NCI-H146 treated with DMSO at 0.1 percent for 48 hours (cell line): ENCODE data around the gene PTHLH.

Experiments used
- DNase-seq: peaks from one replicate; lab custom pipeline; 2025; ENCODE audit not compliant: unreplicated experiment; lab: John Stamatoyannopoulos, UW

PTHLH gene

GRCh38 chr12:27972721-27973120, at the start of gene PTHLH:
PTHLH (minus strand) TSS chr12:27972733; CDS start chr12:27969494, 3,239 bp downstream.
- no peak for DNase-seq

DNA sequence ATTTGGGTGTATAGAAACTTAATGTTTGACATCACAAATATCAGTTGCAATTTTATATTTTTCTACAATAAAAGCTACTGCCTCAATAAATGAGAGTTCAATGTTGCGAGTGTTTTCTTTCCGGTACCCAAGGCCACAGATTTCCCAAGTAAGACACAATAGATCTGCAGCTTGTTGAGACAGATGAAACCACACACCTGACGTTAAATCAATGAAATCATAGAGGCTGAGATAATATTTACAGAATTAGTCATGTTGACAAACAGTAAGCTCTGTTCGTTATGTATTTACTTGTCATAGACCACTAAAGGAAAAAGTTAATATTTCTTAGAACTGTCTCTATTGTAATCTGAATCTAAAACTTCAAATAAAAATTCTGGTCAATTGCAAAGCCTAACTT, 49.2 kb upstream of the PTHLH start:
- no peak for DNase-seq

DNA sequence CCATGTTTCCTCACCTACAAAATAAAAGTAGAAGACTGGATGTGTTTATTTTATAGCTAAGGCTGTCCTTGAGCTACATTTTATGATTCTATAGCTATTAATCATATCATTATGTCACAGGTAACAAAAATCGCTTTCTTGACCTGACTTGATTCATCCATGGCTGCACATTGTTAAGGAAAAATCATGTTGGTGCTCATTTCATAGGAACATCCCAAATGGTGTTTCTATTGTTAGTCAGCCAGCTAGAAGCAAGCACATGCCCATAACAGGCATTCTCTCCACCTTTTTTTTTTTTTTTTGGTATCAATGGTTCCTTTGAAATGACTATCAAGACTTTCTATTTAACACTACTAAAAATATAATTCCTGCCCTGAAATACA, 45.3 kb upstream of the PTHLH start:
- DNase-seq = no peak

DNA sequence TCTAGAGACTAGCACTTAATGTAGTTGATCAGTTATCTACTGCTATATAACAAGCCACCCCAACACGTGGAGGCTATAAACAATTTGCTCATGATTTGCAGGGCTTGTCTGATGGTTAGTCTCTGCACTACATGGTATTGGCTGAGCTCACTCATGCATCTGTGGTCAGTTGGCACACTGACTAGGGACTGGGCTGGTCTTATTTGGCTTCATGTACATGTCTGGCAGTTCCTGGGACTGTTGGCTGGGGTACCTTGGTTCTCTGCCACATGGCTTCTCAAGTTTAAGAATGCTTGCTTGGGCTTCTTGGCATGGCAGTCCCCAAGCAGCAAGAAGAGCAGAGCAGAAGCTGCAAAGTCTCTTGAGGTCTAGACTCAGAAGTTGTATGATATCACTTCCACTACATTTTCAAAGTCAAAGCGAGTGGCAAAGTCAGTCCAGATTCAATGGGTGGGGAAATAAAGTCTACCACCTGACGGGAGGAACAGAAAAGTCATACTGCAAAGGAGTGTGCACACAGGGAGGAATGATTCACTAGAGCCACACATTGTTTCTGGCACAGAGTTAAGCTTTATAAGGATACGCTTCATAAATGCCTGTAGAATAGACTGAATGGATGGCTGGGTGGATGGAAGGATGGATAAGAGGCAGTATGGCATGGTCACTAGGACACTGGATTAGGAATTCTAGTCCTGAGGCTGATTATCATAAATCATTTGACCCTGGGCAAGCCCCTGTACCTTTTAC, 44.8 kb upstream of the PTHLH start:
- no peak for DNase-seq

DNA sequence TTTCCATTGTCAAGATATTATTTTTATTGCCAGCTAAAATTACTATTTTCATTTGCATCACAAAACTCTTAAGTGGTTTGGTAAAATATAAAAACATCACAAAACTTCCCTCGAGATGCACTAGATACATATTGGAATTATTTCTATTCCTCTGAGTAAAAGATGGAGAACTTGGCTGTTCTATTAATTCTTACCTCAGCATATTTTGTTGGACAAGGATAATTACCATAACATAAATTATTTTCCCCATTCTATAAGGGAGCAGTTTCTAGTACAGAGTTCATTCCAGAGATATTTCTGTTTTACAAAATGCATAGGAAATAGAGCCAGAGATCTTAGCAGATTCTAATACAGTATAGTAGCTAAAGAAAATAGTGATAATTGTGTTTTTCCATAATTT, 42.6 kb upstream of the PTHLH start:
- DNase-seq = no peak

DNA sequence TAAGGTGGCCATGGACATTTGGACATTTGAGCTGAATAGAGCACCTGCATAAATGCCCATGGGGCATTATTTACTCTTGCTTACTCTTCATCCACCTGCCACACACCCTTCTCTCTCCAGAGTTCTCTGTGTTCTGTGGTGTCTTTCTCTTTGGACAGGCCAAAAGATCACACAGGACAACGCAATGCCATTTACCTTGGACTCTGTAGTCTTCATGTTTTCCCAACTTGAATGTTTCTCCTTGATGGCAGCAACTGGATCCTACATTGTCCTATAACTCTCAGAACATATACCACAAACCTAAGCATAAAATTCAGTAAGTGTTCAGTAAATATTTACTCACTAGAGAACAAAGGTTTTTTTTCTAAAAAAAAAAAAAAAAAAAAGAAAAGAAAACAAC, 41.7 kb upstream of the PTHLH start:
- no peak for DNase-seq

- DNase-seq = no peak
Observed at GRCh38 chr12:28012333-28012918, 39.9 kb upstream of the PTHLH start.

DNA sequence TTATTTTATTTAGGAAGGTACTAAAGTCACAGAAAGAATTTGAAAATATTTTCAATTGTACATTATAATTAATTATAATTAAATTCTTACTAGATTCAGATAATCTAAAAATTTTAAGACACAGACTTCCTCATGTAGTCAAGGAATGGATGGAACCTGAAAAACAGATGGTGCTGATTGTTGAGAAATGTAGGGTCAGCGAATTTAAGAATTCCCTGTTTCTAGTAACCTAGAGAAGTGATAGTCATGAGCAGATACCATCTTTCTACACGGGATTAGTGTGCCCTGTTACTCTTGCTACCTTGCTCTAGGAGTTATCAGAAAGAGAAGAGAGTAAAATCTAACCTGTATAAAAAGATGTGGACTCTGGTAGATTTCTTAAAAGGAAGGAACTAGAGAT, 37.5 kb upstream of the PTHLH start:
- DNase-seq = no peak

- no peak for DNase-seq
Observed at GRCh38 chr12:27999970-28000369, 27.4 kb upstream of the PTHLH start.

DNA sequence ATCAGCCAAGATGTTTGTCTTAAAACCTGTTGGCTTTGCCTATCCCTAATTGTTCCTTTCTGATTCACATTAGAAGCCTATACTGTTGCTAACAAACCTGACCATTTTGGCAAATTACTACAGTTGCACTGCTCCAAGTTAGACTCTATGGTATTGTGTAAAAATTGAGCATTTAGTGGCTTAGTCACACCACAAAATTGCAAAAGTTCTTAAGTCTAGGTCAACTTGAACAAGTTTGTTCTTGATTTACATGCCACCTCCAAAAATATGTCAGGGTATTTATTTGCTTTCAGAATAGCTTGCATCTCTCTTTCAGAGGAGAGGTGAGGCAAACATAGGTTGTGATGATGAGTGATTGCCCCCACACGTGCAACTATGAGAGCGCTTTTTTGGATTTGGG, 27.0 kb upstream of the PTHLH start:
- DNase-seq = no peak

DNA sequence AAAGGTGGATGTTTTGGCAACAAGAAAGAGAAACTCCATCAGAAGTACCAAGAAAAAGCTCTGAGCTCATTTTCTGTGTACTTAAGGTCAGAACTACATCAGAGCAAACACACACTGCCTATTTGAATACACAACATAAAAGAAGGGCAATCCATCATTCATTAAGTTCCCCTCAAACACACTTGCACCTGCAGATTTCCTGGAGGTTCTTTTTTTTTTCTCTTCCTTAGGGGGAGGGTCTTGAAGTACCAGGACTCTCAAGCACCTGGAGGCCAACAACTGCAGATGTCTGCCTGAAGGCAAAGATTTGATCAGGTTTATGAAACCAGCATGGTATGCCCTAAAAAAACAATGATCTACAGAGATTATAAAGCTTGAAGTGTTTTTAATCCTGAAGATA, 26.1 kb upstream of the PTHLH start:
- DNase-seq = no peak

DNA sequence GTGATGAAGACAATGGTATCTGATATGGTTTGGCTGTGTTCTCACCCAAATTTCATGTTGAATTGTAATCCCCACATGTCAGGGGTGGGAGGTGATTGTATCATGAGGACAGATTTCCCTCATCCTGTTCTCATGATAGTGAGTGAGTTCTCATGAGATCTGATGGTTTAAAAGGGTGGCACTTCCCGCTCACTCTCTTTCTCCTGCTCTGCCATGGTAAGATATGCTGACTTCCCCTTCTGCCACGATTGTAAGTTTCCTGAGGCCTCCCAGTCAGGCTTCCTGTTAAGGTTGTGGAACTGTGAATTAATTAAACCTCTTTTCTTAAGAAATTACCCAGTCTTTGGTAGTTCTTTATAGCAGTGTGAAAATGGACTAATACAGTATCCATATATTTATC, 25.6 kb upstream of the PTHLH start:
- no peak for DNase-seq

DNA sequence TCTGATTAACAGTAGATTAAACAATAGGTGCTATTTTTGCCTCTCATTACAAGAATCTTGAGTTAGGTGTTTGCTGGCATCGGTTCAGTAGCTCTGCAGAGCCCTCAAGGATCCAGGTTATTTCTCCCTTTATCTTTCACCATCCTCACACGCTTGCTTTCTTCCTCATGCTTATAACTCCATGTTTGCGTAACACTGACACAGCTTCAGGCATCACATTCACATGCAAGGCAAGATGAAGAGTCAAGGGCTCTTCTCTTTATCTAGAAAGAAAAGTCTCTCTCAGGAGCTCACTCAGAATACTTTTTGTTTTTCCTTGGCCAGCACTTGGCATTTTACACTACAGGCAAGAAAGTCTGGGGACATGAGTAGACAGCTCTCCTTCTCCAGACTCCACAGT, 24.2 kb upstream of the PTHLH start:
- no peak for DNase-seq

DNA sequence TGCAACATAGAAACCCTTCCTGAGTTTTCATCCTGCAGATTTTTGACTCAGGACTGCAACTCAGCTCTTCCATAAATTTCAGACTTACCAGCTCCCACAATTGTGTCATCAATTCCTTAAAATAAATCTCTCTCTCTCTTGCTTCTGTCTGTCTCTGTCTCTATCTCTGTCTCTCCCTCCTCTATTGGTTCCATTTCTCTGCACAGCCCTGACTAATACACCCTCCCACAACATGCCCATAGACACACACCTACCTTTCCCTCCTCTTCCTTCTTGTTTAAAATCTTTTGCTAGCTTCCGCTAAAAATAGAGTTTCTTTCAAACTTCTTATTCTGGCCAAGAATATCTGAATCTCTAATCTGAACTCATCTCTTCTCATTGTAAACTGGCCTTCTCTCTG, 22.9 kb upstream of the PTHLH start:
- DNase-seq = no peak

GRCh38 chr12:27988594-27989233, 16.2 kb upstream of the PTHLH start:
- no peak for DNase-seq

- no peak for DNase-seq
Observed at GRCh38 chr12:27987331-27987730, 14.8 kb upstream of the PTHLH start.

DNA sequence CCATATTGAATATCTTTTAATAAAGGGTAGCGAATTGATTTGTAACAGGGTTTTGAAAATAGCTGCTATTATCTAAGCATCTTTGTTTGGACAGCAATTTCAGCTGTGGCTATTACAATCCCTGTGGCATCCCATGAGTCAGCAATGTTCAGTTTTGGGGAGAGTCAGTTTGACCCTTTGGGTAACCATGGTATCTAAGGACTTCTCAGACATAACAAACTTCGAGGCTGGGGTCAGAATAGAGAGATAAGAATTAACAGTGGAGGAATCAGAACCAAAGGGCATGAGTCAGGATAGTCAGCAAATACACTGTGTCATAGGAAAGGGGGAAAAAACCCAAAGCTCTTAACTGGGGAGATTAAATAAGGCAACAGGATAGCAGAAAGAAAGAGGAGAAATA, 11.7 kb upstream of the PTHLH start:
- no peak for DNase-seq

- DNase-seq = no peak
Observed at GRCh38 chr12:27982951-27983350, 10.4 kb upstream of the PTHLH start.

DNA sequence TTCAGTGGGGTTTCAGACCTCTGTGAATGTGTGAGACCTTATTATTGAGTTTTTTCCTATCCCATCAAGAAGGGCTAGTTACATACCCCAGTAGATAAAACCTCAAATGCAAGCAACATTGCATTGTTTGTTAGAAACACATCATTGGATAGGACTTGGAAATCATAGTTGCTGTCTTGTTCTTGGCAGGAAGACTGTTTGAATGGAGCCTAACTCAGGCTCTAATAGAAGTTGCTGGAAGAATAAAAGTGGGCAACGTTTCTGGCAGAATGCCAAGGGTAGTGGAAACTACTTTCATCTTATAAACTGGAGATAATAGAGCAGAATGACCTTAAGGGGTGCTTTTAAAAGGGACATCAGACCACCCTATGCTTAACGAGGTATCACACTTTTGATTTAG, 9.9 kb upstream of the PTHLH start:
- no peak for DNase-seq

DNA sequence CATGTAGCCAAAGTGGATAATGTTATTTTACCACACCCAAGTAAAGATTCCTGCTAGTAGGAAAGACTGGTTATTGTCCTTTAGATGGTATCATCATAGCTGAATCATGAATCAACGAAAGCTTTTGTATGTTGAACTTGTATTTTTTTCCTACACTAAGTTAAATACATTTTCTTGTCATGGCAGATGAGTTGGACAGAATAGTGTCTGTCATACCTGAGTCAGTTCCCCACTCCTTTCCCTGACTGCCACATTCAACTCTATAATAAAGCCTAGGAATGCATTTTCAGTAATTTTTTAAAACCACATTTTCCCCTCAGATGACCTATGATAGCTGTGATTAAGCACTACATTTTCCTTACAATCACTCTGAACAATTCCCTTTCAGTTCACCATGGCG, 9.3 kb upstream of the PTHLH start:
- no peak for DNase-seq

- DNase-seq = no peak
Observed at GRCh38 chr12:27979145-27979544, 6.6 kb upstream of the PTHLH start.
